Measurements from ENCODE around the gene RSPH9.

RSPH9 gene

DNA sequence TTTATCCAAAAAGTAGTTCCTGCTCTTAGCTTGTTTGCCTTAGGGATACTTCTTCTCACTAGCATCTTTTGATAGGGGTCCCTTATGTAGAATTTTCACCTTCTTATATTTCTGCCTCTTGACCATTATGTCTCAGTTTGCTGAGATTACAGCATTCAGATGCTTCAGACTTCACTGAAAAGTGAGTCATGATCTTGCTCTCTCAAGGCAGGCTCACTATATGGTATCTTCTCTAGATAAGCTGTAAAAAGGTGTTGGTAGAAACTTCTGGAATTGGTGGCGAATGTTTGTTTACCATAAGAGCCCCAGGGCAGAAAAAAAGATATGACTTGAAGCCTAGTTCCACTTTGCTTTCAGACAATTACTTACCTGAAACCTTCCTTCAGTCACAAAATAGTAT, 35.4 kb upstream of the RSPH9 start:
- H3K4me3 ChIP-seq (ENCODE audit: low read depth, low read length): no peak overlapping the region
- no peak for DNase-seq (ENCODE audit: low read depth)
- TF ChIP-seq, protein P1, sequence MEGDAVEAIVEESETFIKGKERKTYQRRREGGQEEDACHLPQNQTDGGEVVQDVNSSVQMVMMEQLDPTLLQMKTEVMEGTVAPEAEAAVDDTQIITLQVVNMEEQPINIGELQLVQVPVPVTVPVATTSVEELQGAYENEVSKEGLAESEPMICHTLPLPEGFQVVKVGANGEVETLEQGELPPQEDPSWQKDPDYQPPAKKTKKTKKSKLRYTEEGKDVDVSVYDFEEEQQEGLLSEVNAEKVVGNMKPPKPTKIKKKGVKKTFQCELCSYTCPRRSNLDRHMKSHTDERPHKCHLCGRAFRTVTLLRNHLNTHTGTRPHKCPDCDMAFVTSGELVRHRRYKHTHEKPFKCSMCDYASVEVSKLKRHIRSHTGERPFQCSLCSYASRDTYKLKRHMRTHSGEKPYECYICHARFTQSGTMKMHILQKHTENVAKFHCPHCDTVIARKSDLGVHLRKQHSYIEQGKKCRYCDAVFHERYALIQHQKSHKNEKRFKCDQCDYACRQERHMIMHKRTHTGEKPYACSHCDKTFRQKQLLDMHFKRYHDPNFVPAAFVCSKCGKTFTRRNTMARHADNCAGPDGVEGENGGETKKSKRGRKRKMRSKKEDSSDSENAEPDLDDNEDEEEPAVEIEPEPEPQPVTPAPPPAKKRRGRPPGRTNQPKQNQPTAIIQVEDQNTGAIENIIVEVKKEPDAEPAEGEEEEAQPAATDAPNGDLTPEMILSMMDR (IDR thresholded peaks at IDR 0.05; ENCODE audit: control insufficient read depth, extremely low read depth, insufficient read depth): no peak

DNA sequence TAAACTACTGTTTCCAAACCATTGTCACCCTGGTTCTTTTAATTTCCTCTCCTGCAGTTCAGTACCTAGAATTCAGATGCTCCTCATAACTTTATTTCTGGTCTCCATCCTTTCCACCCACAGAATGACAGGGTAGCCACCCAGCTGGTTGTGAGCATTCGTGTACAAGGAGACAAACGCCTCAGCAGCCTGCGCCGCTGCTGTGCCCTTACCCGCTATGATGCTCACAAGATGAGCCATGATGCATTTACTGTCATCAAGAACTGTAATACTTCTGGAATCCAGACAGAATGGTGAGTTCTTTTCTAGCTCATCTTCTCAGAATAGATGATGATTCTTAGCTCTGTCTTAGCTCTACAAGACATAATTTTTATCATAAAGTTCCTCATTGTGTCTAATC, 34.4 kb upstream of the RSPH9 start:
- TF ChIP-seq, protein P1 (IDR thresholded peaks at IDR 0.05; ENCODE audit: control insufficient read depth, extremely low read depth, insufficient read depth): no peak
- H3K4me3 ChIP-seq (ENCODE audit: low read depth, low read length): no peak overlapping the region
- DNase-seq (ENCODE audit: low read depth): no peak

DNA sequence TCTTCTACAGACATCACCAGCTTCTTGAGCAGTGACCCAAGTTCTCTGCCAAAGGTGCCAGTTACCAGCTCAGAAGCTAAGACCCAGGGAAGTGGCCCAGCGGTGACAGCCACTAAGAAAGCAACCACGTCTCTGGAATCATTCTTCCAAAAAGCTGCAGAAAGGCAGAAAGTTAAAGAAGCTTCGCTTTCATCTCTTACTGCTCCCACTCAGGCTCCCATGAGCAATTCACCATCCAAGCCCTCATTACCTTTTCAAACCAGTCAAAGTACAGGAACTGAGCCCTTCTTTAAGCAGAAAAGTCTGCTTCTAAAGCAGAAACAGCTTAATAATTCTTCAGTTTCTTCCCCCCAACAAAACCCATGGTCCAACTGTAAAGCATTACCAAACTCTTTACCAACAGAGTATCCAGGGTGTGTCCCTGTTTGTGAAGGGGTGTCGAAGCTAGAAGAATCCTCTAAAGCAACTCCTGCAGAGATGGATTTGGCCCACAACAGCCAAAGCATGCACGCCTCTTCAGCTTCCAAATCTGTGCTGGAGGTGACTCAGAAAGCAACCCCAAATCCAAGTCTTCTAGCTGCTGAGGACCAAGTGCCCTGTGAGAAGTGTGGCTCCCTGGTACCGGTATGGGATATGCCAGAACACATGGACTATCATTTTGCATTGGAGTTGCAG, 31.0 kb upstream of the RSPH9 start:
- no peak overlapping the region for H3K4me3 ChIP-seq (ENCODE audit: low read depth, low read length)
- DNase-seq (ENCODE audit: low read depth): no peak
- TF ChIP-seq, protein P1 (IDR thresholded peaks at IDR 0.05; ENCODE audit: control insufficient read depth, extremely low read depth, insufficient read depth): no peak

DNA sequence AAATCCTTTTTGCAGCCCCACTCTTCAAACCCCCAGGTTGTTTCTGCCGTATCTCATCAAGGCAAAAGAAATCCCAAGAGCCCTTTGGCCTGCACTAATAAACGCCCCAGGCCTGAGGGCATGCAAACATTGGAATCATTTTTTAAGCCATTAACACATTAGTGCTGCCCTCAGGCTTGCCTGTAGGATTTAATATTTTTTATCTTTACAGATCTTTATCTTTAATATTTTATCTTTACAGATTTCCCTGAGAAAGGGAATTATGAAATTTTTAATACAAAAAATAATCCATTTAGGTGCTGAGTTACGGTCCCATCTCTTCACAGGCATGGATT, 30.5 kb upstream of the RSPH9 start:
- TF ChIP-seq, protein P1 (IDR thresholded peaks at IDR 0.05; ENCODE audit: control insufficient read depth, extremely low read depth, insufficient read depth): no peak
- DNase-seq (ENCODE audit: low read depth): no peak
- no peak overlapping the region for H3K4me3 ChIP-seq (ENCODE audit: low read depth, low read length)

DNA sequence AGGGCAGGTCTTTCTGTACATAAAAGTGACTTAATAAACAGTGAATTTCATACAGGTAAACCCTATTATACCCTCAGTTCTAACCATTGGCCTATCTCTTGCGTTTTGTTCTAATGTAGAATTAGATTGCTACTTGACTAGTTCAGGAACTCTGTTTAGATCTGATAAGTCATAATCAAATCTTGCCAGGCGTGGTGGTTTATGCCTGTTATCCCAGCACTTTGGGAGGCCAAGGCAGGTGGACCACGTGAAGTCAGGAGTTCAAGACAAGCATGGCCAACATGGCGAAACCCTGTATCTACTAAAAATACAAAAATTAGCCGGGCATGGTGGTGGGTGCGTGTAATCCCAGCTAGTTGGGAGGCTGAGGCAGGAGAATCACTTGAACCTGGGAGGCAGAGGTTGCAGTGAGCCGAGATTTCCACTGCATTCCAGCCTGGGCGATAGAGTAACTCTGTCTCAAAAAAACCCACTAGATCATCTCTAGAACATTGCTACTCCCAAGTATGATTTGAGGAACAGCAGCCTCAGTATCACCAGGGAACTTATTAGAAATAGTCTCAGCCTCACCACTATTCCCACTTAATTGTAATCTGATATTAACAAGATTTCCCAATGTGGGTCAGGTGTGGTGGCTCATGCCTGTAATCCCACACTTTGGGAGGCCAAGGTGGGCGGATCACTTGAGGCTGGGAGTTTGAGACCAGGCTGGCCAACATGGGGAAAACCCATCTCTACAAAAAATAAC, 27.9 kb upstream of the RSPH9 start:
- H3K4me3 ChIP-seq (ENCODE audit: low read depth, low read length): no peak overlapping the region
- DNase-seq (ENCODE audit: low read depth): no peak
- TF ChIP-seq, protein P1 (IDR thresholded peaks at IDR 0.05; ENCODE audit: control insufficient read depth, extremely low read depth, insufficient read depth): no peak

DNA sequence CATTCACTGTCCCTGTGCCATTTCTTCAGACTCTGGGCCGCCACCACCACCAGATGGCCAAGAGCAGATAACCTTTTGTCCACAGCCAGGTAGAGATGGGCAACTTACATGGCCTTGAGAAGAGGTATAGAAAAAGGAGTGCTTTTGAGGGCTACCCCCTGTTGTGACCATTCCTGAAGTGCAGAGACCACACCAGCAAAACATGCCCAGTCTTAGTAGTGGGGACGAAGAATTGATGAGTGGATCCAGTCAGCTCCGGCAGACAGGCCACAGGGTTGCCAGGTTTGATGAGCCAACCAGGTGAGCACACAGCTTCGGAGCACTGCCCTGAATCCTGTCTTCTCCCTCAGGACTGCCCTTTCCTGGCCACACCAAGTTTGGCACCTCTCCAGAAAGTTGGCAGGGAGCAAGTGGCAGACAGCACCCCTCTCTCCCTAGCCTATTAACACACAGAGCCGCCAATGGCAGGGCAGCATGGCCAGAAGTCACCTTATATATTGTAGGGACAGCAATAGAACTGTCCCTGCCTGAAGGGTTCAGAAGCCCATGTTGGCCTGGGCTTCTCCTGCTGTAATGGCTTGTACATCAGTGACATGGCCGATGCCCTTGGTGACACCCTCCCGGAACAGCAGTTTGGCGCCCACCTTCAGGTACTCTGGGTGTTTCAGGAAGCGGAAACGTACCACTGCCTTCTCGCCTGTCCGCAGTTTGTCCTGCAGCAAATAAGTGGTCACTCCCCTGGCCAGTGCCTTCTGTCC, 23.6 kb upstream of the RSPH9 start:
- TF ChIP-seq, protein P1 (IDR thresholded peaks at IDR 0.05; ENCODE audit: control insufficient read depth, extremely low read depth, insufficient read depth): no peak
- H3K4me3 ChIP-seq (ENCODE audit: low read depth, low read length): no peak overlapping the region
- DNase-seq (ENCODE audit: low read depth): no peak

Data from LNCaP clone FGC (cell line).